ENCODE results near the gene ZNF3. TPM values are rescaled to one million over a fixed set of nuclear protein-coding genes. Genes with fewer than 3 reads are reported as not detected.

The ZNF3 gene
- polyA plus RNA-seq, 1 donor (not counting 4 experiments of a cell fraction or from before 2014, with no cell fraction given), result 16.8 TPM

DNA sequence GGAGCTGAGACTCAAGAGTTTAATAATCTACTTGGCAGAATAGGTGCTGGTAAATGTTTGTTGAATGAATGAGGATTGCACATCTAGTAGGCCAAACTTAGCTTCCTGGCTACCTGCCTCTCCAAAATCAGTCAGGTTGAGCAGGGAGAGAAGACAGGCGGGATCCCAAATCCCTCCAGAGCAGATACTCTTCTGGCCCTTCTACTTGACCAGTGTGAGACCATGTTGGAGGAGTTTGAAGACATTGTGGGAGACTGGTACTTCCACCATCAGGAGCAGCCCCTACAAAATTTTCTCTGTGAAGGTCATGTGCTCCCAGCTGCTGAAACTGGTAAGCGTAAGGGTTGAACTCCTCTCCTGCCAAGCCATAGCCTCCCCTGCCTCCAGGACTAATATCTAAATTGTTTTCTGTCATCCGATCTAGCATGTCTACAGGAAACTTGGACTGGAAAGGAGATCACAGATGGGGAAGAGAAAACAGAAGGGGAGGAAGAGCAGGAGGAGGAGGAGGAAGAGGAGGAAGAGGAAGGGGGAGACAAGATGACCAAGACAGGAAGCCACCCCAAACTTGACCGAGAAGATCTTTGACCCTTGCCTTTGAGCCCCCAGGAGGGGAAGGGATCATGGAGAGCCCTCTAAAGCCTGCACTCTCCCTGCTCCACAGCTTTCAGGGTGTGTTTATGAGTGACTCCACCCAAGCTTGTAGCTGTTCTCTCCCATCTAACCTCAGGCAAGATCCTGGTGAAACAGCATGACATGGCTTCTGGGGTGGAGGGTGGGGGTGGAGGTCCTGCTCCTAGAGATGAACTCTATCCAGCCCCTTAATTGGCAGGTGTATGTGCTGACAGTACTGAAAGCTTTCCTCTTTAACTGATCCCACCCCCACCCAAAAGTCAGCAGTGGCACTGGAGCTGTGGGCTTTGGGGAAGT, 43.0 kb upstream of the ZNF3 start:
- FAIRE-seq (no peak), DNase-seq (ENCODE audit: low read depth, low spot score) (no peak)
- Histone ChIP-seq H3K79me2 (ENCODE audit: control insufficient read depth, insufficient read depth, low read length) (peaks cover 6% of the 10 kb centered on the region), H3K4me1 (ENCODE audit: control insufficient read depth, extremely low read depth, insufficient read depth, low read length) (peaks cover 14% of the 10 kb centered on the region), H3K4me2 (ENCODE audit: control insufficient read depth, extremely low read depth, insufficient read depth, low read depth, low read length) (no peak overlapping the region), H3K27me3 (ENCODE audit: control insufficient read depth, extremely low read depth, insufficient read depth, low read length) (no peaks in the 10 kb centered on the region), H3K27ac (ENCODE audit: control insufficient read depth, insufficient read depth, low read length) (no peak overlapping the region), H3K9me3 (ENCODE audit: control insufficient read depth, low read depth, low read length) (no peaks in the 10 kb centered on the region), H4K20me1 (ENCODE audit: control insufficient read depth, extremely low read depth, insufficient read depth, low read length) (no peaks in the 10 kb centered on the region), H3K4me3 (ENCODE audit: control insufficient read depth in 2 of 3, extremely low read depth in 1 of 3, insufficient read depth in 2 of 3, low read depth in 1 of 3, low read length in 3 of 3) (no peak overlapping the region), H3K36me3 (ENCODE audit: control insufficient read depth in 2 of 2, extremely low read depth in 1 of 2, insufficient read depth in 2 of 2, low read length in 2 of 2) (peaks cover 0 to 2% of the 10 kb centered on the region in 2 experiments), H3K9me1 (ENCODE audit: control insufficient read depth, extremely low read depth, insufficient read depth, low read length) (no peaks in the 10 kb centered on the region), H3K9ac (ENCODE audit: control insufficient read depth, extremely low read depth, insufficient read depth, low read length) (no peak overlapping the region), H2AFZ (ENCODE audit: control insufficient read depth, low read length) (no peak overlapping the region)
- dilution Hi-C loops (cut with MboI; ENCODE audit: extremely low pct_ligation_motif_present, low sequenced_read_pairs), result no loop called here
- TF ChIP-seq, protein P1, sequence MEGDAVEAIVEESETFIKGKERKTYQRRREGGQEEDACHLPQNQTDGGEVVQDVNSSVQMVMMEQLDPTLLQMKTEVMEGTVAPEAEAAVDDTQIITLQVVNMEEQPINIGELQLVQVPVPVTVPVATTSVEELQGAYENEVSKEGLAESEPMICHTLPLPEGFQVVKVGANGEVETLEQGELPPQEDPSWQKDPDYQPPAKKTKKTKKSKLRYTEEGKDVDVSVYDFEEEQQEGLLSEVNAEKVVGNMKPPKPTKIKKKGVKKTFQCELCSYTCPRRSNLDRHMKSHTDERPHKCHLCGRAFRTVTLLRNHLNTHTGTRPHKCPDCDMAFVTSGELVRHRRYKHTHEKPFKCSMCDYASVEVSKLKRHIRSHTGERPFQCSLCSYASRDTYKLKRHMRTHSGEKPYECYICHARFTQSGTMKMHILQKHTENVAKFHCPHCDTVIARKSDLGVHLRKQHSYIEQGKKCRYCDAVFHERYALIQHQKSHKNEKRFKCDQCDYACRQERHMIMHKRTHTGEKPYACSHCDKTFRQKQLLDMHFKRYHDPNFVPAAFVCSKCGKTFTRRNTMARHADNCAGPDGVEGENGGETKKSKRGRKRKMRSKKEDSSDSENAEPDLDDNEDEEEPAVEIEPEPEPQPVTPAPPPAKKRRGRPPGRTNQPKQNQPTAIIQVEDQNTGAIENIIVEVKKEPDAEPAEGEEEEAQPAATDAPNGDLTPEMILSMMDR (optimal IDR thresholded peaks at IDR 0.05 in 1 of 3, IDR thresholded peaks at IDR 0.05 in 1 of 3, conservative IDR thresholded peaks at IDR 0.05 in 1 of 3; ENCODE audit: extremely low read depth in 1 of 3, insufficient read depth in 2 of 3, low read length in 3 of 3), result no peak
- TF ChIP-seq EZH2 (IDR thresholded peaks at IDR 0.05; ENCODE audit: low read length), result no peak

DNA sequence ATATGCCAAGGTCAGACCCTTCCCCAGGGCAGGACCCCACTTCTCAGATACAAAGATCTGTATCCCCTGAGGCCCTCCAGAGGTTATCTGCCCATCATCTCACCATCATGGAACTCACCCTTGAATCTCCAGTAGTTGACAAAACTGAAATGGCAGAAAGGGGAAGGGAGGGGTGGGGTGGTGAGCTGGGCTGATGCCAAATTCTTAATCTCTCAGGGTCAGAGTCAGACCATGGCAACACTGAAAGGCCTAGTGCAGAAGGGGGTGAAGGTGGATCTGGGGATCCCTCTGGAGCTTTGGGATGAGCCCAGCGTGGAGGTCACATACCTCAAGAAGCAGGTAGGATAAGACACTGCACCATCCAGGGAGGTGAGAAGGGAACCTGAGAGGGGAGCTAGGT, 41.0 kb upstream of the ZNF3 start:
- no peak overlapping the region for H3K27ac ChIP-seq (ENCODE audit: control insufficient read depth, insufficient read depth, low read length)
- H3K9me1 ChIP-seq (ENCODE audit: control insufficient read depth, extremely low read depth, insufficient read depth, low read length), result no peaks in the 10 kb centered on the region
- no peak overlapping the region for H3K4me3 ChIP-seq (ENCODE audit: control insufficient read depth in 2 of 3, extremely low read depth in 1 of 3, insufficient read depth in 2 of 3, low read depth in 1 of 3, low read length in 3 of 3)
- dilution Hi-C loops (cut with MboI; ENCODE audit: extremely low pct_ligation_motif_present, low sequenced_read_pairs), result no loop called here
- H2AFZ ChIP-seq (ENCODE audit: control insufficient read depth, low read length), result no peak overlapping the region
- no peak overlapping the region for H3K4me2 ChIP-seq (ENCODE audit: control insufficient read depth, extremely low read depth, insufficient read depth, low read depth, low read length)
- TF ChIP-seq, protein P1 (optimal IDR thresholded peaks at IDR 0.05 in 1 of 3, IDR thresholded peaks at IDR 0.05 in 1 of 3, conservative IDR thresholded peaks at IDR 0.05 in 1 of 3; ENCODE audit: extremely low read depth in 1 of 3, insufficient read depth in 2 of 3, low read length in 3 of 3), result no peak
- TF ChIP-seq EZH2 (IDR thresholded peaks at IDR 0.05; ENCODE audit: low read length), result no peak
- FAIRE-seq (no peak), DNase-seq (ENCODE audit: low read depth, low spot score) (no peak)
- H3K79me2 ChIP-seq (ENCODE audit: control insufficient read depth, insufficient read depth, low read length), result peaks cover 15% of the 10 kb centered on the region
- H3K27me3 ChIP-seq (ENCODE audit: control insufficient read depth, extremely low read depth, insufficient read depth, low read length), result no peaks in the 10 kb centered on the region
- peaks cover 0 to 2% of the 10 kb centered on the region in 2 experiments for H3K36me3 ChIP-seq (ENCODE audit: control insufficient read depth in 2 of 2, extremely low read depth in 1 of 2, insufficient read depth in 2 of 2, low read length in 2 of 2)
- H3K9ac ChIP-seq (ENCODE audit: control insufficient read depth, extremely low read depth, insufficient read depth, low read length), result no peak overlapping the region
- H4K20me1 ChIP-seq (ENCODE audit: control insufficient read depth, extremely low read depth, insufficient read depth, low read length), result peaks cover 3% of the 10 kb centered on the region
- H3K4me1 ChIP-seq (ENCODE audit: control insufficient read depth, extremely low read depth, insufficient read depth, low read length), result peaks cover 10% of the 10 kb centered on the region
- no peaks in the 10 kb centered on the region for H3K9me3 ChIP-seq (ENCODE audit: control insufficient read depth, low read depth, low read length)

Measured in keratinocyte (primary cell).